Measurements from ENCODE around the gene LSR. TPM values are rescaled to one million over a fixed set of nuclear protein-coding genes. Genes with fewer than 3 reads are reported as not detected.

LSR gene
- total and polyA plus RNA-seq, 10 donors = 10.9 to 30.2 (median 20.4) TPM

- peaks cover 0 to 12% (median 0%) of the 10 kb centered on the region in 7 donors for H3K27me3 ChIP-seq (replicated peaks in 1 of 7)
- no peak for TF ChIP-seq CTCF (IDR thresholded peaks at IDR 0.05 in 8 of 11, conservative IDR thresholded peaks at IDR 0.05 in 3 of 11)
- TF ChIP-seq POLR2AphosphoS5 (IDR thresholded peaks at IDR 0.05) = no peak
- no peak for TF ChIP-seq POLR2A (IDR thresholded peaks at IDR 0.05)
- intact Hi-C loops (cut with DNase I; ENCODE audit: low total_unique reads) = no loop called here
- H3K27ac ChIP-seq = no peak overlapping the region
- no peaks in the 10 kb centered on the region for H3K36me3 ChIP-seq
- H3K4me3 ChIP-seq = no peak overlapping the region
- no peak for DNase-seq
- no peaks in the 10 kb centered on the region for H3K9me3 ChIP-seq
- H3K4me1 ChIP-seq = peaks cover 0 to 32% (median 7%) of the 10 kb centered on the region in 6 donors
- 75 to 82% (median 78%) methylated on average over 6 of the region's 6 CpGs for WGBS, 5 donors
Measured at GRCh38 chr19:35303357-35303915, 54.6 kb downstream of the LSR start.

- Histone ChIP-seq H3K4me3 (no peak overlapping the region), H3K27me3 (replicated peaks in 1 of 7) (peaks cover 0 to 12% (median 0%) of the 10 kb centered on the region in 7 donors), H3K27ac (no peak overlapping the region), H3K4me1 (peaks cover 0 to 38% (median 7%) of the 10 kb centered on the region in 6 donors), H3K36me3 (no peaks in the 10 kb centered on the region), H3K9me3 (no peaks in the 10 kb centered on the region)
- intact Hi-C loops (cut with DNase I; ENCODE audit: low total_unique reads) = no loop called here
- no peak for DNase-seq
- no peak for TF ChIP-seq POLR2A (IDR thresholded peaks at IDR 0.05)
- TF ChIP-seq POLR2AphosphoS5 (IDR thresholded peaks at IDR 0.05) = no peak
- no peak for TF ChIP-seq CTCF (IDR thresholded peaks at IDR 0.05 in 8 of 11, conservative IDR thresholded peaks at IDR 0.05 in 3 of 11)
- WGBS, 5 donors = 73 to 90% (median 86%) methylated on average over 11 of the region's 11 CpGs
Measured at GRCh38 chr19:35304036-35304435, 55.2 kb downstream of the LSR start.

GRCh38 chr19:35305181-35305580 is 56.4 kb downstream of the LSR start:
- 53 to 74% (median 67%) methylated on average over 6 of the region's 6 CpGs for WGBS, 5 donors
- TF ChIP-seq POLR2AphosphoS5 (IDR thresholded peaks at IDR 0.05) = no peak
- TF ChIP-seq CTCF (IDR thresholded peaks at IDR 0.05 in 8 of 11, conservative IDR thresholded peaks at IDR 0.05 in 3 of 11) = no peak
- TF ChIP-seq POLR2A (IDR thresholded peaks at IDR 0.05) = no peak
- Histone ChIP-seq H3K4me1 (peaks cover 0 to 50% (median 10%) of the 10 kb centered on the region in 6 donors), H3K27me3 (replicated peaks in 1 of 7) (peaks cover 0 to 5% (median 0%) of the 10 kb centered on the region in 7 donors), H3K27ac (no peak overlapping the region), H3K4me3 (no peak overlapping the region), H3K9me3 (no peaks in the 10 kb centered on the region), H3K36me3 (no peaks in the 10 kb centered on the region)
- intact Hi-C loops (cut with DNase I; ENCODE audit: low total_unique reads) = no loop called here
- DNase-seq = no peak

- no peak for DNase-seq
- Histone ChIP-seq H3K9me3 (no peaks in the 10 kb centered on the region), H3K4me1 (peaks cover 0 to 64% (median 10%) of the 10 kb centered on the region in 6 donors), H3K36me3 (no peaks in the 10 kb centered on the region), H3K27ac (no peak overlapping the region), H3K4me3 (no peak overlapping the region), H3K27me3 (replicated peaks in 1 of 7) (no peaks in the 10 kb centered on the region)
- intact Hi-C loops (cut with DNase I; ENCODE audit: low total_unique reads) = no loop called here
- peak in 9 of 11 experiments; percentile 7 to 50 (median 35) for TF ChIP-seq CTCF (IDR thresholded peaks at IDR 0.05 in 8 of 11, conservative IDR thresholded peaks at IDR 0.05 in 3 of 11)
- TF ChIP-seq POLR2AphosphoS5 (IDR thresholded peaks at IDR 0.05) = no peak
- no peak for TF ChIP-seq POLR2A (IDR thresholded peaks at IDR 0.05)
- 92 to 95% (median 93%) methylated on average over 20 of the region's 20 CpGs for WGBS, 5 donors
Measured at GRCh38 chr19:35306473-35307246, 57.9 kb downstream of the LSR start.
